HG03196 (cell line): ENCODE measurements around the gene HECW1.

ENCODE experiments used
- ATAC-seq: cut with Tn5 transposase; IDR thresholded peaks from one replicate; pipeline ENCODE4 v1.9.1; 2021; ENCODE audit not compliant: unreplicated experiment

HECW1 gene

DNA sequence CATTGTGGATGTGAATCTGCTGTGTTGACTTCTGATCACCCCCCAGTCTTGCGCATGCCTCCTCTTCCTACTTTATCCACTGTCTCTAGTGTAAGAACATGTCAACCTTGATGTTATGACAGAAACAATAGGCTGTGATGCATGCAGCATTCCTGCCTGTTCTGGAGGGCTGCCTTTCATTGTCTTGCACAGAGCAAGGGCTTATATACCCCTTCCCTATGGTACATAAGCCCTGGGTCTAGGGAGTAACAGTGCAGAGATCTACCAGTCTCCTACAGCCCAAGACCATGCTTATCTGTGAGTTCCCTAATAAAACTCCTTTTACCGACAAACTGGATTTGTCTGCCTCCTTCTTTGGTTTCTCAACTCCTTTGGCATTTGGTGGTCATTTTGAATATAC, 293.5 kb downstream of the HECW1 start:
- no peak for ATAC-seq

DNA sequence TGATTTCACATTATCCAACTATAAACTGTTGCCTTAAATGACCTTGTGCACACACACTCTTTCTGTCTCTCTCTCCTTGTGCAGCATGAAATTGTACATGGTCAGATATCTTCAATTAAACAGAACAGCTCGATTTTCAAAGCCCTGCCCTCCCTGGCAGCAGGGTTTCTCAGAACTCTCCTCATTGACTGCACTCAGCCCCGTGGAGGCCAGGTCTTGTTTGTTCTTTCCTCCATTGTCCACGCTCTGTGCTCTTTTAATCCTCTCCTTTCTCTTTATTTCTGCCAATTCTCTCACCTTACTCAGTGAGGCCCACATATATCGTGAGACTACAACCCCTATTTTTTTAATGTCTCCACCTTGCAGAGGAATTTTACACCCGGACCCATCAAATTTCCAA, 294.5 kb downstream of the HECW1 start:
- ATAC-seq = no peak

DNA sequence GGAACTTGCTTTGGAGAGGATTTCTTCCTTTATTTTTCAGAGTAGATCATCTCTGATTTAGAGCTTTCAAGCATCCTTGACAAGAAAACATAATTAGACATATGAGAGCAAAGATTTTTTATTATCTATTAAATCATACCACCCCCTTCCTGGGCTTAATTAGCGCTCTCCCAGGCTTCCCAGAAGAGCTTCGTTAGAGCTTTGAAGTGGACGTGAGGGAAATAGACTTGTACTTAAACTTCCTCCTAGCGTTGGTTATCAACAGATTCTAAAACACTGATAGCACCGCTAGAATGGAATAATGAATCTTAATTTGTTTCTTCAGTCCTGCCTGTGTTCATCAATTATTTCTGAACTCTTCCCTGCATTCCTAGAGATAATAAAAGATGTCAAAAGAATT, 296.5 kb downstream of the HECW1 start:
- ATAC-seq = no peak

DNA sequence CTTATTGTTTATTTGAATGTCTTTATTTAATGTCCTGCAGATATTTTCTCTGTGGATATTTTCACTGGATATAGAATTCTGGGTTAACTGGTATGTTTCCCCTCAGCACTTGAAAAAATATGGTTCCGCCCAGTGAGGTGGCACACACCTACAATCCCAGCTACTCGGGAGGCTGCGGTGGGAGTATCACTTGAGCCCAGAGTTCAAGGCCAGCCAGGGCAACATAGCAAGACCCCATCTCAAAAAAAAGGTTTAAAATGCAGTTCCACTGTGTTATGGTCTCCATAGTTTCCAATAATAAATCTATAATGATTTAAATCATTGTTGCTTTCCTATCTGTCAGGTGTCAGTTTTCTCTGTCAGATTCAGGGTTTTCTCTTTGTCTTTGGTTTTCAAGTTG, 305.0 kb downstream of the HECW1 start:
- no peak for ATAC-seq

DNA sequence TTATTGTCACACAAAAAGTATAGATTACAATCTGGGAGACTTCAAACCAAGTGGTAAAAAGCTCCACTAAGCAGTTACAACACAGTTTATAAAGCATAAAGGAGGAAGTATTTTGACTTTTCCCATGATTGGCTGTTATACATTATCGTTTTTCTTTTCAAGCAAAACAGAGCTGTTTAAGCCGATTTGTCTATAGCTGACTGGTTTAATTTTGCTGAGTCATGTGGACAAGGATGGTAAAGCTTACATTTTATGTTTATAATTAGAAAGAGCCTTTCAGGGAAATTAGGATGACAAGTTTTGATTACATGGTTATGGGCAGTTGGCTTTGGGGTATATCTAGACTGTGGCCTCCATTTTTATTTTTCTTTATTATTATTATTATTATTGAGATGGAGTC, 318.0 kb downstream of the HECW1 start:
- ATAC-seq = no peak

DNA sequence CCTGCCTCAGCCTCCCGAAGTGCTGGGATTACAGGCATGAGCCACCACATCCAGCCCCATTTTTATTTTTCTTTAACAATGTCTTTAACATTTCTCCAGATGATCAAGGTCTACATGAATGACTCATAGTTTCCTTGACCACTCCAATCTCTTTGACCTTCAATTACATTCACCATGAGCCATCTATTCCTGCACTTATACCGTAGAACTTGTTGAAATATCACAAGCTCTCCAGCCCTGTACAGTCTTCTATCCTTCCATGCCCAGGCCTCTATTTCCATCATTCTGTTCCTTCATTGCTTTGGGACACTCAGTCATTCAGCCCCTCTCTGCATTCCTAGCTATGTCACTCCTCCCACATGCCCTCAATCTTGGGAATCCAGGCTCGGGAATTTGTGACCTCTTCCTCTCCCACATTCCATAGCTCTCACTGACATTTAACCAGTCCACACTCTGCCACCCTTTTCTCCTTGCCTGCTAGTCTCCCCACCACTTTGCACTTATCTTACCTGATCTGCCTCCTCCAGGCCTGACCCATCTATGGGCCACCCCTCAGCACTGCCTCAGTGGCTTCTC, 318.7 kb downstream of the HECW1 start:
- no peak for ATAC-seq

DNA sequence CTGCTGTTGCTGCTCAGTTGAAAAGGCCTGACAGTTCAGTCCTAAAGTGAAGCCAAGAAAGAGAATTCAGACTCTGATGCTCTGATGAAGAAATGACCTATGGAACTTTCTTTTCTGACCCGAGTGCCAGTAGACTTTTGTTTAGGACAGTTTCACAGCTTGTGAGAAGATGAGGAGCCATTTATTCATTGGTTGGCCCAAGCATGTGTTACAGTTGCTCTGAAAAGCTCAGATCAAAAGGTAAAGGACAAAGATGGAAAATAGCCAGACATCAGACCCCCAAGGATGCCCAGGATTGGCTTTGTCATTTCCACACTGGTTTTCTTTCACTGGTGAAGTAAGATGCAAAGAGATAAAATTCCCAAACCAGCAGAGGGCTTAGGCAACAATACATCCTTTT, 321.2 kb downstream of the HECW1 start:
- ATAC-seq = no peak

DNA sequence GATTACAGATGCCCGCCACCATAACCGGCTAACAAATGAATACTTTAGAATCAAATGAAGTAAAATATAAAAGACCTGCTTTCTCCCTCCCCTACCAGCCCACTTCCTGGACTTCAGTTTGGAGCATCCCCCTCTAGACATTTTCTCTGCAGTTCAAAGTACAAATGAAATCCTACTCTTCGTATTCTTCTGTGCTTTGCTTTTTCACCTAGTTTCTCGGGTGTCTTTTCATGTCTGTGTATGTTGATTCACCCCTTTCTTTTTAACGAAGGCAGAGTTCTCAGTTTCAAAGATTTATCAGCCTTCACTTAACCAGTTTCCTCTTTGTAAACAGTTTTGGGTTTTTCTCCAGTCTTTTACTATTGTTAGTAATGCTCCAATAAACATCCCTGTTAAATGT, 324.6 kb downstream of the HECW1 start:
- ATAC-seq = no peak

DNA sequence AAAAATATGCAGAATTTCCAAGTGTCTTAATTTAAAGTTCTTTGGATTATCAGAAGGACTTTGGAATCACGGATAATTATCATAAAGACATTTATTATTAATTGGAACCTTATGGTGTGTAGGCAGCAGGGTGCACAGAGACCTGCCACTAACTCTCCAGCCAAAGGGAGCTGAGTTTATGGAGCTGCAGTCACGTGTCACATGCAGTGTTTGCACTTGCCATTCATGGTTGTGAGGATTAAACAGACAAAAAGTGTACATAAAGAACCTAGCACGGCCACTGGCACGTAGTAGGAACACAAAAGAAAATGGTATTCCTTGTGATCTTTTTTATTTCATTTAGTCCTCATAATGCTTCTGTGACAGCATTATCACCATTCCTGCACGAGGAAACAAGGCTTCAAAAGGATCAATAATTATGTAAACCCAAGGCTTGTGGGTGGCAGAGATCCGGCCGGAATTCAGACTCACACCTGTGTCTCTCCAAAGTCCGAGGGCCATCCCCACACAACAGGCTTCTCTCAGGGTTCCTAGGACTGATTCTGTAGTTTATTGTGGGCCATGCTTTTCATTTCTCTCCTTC, 326.5 kb downstream of the HECW1 start:
- no peak for ATAC-seq

DNA sequence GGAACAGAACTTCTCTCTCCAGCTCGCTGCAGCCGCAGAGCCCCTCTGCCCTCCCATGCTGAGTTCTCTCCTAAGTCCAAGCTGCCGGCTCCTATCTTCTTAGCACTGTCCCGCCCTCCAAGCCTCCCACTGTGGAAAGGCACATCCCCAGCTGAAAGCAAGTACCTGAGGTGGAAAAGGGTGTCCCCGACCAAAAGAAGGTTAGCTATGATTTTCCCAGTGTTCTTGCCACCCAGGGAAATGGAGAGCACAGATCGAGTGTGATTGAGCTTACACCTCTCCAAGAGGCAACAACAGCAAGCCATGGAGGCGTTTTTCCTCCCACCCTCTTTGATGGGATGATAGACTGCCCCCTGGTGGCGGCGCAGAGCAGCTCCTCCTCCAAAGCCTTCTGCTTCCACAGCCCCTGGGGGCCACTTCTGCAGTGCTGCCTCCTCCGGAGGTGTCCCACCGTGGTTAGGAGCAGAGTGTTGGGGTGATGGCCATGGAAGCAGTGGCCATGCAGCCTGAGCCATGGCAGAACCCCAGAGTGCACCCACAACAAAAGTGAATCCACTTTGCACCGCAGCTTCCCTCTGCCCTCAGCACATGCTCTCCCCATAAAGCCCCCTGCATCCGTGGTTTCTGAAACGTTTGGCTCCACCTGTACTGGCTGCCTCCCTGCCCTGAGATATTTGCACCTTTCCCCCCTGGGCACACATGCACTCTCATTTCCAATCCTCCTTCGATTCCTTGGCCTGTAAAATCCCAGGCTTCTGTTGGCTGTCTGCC, 327.4 kb downstream of the HECW1 start:
- ATAC-seq = no peak

DNA sequence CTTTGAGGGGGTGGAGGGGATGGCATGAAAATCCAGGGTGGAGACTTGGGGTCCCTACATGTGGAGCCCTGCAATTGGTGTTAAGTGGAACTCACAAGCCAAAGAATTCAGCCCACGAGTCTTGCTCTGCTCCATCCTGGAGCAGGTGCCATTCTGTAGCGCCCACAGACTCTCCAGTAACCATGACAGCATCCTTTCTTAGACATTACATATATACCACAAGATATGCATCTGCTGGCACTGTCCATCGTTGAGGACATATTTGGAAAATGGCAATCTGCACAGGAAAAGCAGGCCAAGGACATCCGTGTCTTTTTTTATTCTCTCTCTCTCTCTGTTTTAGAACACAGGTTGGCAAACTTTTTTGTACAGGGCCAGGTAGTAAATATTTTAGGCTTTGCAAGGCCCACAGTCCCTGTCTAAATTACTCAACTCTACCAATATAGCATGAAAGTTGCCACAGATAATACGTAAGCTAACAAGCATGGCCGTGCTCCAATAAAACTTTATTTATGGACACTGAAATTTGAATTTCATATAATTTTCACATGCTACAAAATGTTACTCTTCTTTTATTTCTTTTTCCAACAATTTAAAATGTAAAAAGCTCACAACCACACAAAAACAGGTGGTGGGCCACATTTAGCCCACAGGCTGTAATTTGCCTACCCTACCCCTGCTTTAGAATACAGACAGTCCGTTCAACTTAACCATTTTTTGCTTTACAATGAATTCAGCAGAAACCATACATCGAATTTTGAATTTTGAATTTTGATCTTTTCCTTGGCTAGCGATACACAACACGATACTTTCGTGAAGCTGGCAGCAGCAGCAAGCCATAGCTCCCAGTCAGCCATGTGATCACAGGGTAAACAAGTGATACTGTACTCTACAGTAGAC, 329.0 kb downstream of the HECW1 start:
- ATAC-seq = no peak

DNA sequence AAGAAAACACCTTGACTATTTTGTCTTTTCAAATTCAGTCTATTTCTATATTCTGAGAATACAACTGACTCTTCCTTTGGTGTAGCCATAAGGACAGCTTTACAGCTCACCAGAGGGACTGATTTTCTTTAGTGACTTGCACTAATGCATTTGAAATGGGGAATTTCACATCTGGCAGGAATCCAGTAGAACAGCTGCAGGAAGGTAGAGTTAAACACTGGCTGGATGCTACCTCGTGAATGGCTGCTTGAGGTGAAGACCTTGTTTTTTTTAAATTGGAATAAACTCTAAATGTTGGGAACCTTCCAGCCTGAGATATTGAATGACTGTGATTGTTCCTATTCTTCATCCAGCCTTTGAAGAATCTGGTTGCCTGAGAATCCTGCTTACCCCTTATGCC, 330.9 kb downstream of the HECW1 start:
- ATAC-seq = no peak

DNA sequence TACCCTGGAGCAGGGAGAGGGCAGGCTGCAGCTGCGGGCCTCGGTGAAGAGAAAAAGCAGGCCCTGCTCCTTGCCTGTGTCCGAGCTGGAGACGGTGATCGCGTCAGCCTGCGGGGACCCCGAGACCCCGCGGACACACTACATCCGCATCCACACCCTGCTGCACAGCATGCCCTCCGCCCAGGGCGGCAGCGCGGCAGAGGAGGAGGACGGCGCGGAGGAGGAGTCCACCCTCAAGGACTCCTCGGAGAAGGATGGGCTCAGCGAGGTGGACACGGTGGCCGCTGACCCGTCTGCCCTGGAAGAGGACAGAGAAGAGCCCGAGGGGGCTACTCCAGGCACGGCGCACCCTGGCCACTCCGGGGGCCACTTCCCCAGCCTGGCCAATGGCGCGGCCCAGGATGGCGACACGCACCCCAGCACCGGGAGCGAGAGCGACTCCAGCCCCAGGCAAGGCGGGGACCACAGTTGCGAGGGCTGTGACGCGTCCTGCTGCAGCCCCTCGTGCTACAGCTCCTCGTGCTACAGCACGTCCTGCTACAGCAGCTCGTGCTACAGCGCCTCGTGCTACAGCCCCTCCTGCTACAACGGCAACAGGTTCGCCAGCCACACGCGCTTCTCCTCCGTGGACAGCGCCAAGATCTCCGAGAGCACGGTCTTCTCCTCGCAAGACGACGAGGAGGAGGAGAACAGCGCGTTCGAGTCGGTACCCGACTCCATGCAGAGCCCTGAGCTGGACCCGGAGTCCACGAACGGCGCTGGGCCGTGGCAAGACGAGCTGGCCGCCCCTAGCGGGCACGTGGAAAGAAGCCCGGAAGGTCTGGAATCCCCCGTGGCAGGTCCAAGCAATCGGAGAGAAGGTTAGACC, 332.5 kb downstream of the HECW1 start:
- ATAC-seq = no peak

DNA sequence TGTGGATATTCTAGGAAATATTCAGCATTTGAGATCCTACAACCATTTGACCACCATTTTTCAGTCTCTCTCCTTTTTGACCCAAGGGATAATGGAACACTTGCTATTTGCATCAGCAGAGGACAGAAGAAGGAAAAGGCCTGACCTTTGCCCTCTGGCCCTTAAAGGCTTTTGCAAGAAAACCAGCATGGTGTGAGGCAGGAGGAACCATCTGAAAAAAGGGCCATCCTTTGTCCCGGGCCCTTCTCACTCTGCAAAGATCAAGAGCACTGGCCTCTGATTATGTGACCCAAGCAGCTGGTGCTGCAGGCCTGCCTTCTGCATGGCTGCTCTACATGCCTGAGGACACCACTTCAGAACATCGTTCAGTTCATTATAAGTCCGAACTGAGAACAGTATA, 337.1 kb downstream of the HECW1 start:
- ATAC-seq = no peak

DNA sequence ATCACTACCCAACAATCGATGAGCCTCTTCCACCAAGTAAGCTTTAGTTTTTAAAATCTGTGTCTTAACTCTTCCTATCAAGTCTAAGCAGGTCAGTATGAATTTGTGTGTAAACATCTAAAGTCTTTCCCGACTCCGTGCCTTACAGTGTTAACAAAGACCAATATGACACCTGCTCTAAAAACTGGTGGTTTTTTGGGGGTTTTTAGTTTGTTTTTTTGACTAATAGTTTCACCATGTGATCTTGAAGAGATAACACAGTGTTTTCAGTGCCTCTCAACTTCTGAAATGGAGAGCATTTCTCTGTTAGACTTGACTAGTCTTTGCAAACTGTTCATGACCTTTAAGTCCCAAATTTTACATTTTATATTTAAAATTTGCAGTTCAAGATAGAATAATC, 338.4 kb downstream of the HECW1 start:
- ATAC-seq = no peak

DNA sequence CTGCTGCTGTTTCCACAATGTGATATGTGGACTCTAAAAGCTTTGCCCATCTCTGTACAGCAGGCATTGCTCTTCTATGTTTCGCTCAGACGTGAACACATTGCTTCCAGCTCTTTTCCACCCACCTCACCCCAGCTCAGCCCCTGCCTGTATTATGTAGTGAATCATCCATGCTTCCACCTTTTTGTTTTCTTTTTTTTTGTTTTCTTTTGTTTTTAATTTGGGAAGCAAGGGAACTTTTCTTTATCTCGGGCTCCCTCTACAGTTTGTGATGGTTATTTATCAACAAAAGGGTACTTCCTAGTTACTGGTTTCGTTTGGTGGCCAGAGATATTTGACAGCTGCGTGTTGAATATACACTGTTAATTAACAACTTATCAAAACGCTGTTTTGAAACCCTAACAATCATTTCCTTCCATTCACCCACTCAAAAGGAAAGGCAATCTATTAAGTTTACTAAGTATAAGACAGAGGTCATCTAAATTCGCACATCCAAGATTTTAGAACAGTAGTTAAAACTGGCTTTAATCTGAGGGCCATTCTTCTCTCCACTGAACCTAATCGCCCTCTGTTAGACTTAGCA, 342.6 kb downstream of the HECW1 start:
- peak; percentile 65 for ATAC-seq

DNA sequence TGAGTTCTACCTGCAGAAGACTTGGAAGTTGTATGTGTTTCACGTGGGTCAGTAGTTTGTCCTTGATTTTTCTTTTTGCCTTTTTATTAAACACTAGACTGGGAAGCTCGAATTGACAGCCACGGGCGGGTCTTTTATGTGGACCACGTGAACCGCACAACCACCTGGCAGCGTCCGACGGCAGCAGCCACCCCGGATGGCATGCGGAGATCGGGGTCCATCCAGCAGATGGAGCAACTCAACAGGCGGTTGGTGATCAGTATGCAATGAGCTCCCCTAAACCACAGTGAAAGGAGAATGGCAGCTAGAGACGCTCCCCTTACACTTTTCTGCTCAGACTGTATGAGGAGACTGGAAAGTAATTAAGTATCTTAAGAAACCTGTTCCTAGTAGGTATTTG, 343.8 kb downstream of the HECW1 start:
- ATAC-seq = no peak

DNA sequence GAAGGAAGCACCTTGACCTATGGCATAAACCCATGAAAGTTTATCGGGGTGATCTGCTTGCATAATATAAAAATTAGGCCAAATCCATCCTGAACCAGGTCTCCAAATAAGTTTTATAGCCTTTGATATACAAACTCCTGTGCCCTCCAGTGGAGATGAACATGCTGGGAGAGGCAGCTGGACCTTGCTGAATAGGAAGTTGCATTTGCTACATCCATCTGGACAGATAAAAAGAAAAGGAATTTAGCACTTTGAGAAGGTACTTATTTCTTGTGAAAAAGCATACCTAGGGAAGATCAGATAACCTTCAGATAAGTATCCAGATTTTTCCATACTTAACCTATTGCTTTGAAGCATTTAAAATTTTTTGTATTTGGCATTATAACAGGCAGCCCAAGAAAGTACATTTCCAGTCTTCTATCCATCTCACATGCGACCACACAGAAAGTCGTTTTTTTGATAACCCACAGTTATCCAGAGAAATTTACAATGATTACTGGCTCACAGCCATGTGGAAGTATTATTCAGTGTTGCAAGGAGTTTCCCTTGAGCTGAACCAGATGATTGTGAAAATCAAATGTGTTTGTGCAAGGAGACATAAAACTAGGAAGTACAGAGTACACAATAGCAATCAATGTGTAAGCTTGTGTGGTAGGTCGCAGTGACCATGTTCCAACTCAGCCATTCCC, 346.0 kb downstream of the HECW1 start:
- ATAC-seq = no peak

DNA sequence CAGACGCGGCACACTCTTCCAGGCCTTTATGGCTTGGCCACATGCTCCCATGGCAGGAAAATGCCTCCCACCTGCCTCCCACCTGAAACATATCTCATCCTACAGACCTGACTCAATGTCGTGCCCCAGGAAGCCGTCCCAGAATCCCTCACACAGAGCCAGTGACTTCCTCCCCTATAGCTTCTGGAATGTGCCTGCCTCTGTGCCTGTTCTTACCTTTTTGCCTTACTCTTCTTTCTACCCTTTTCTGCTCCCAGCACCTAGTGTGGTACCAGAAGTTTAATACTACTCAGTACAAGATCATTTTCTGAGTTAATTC, 346.5 kb downstream of the HECW1 start:
- no peak for ATAC-seq
